Ectodermal cell (in vitro differentiated cells): ENCODE measurements around the gene DPEP1.

Source experiments
- H3K27ac ChIP-seq: 2 replicates; pipeline ENCODE4 v1.7.0; 2013; ENCODE audit warnings: mild to moderate bottlenecking, low read depth, low read length; ENCODE audit not compliant: insufficient read depth, poor library complexity, severe bottlenecking
- H3K27me3 ChIP-seq: 2 replicates; pipeline ENCODE4 v1.7.0; 2013; ENCODE audit warnings: mild to moderate bottlenecking, low read length; ENCODE audit not compliant: insufficient read depth, control insufficient read depth, poor library complexity, severe bottlenecking
- H3K36me3 ChIP-seq: one replicate; pipeline ENCODE4 v1.7.0; 2013; ENCODE audit warnings: low read length; ENCODE audit not compliant: control insufficient read depth, insufficient read depth
- H3K4me1 ChIP-seq: one replicate; pipeline ENCODE4 v1.7.0; 2013; ENCODE audit warnings: low read length; ENCODE audit not compliant: control insufficient read depth, insufficient read depth
- H3K4me3 ChIP-seq: 2 replicates; pipeline ENCODE4 v1.7.0; 2013; ENCODE audit warnings: low read depth, low read length, control low read depth; ENCODE audit not compliant: insufficient read depth
- H3K9me3 ChIP-seq: 2 replicates; pipeline ENCODE4 v1.7.0; 2013; ENCODE audit warnings: mild to moderate bottlenecking, low read length, moderate library complexity; ENCODE audit not compliant: control insufficient read depth
- WGBS, 2 experiments: methylation state at CpG; one replicate each; pipeline ENCODE4 v1.1.7; 2013; ENCODE audit warnings: missing lambda C conversion rate in 2 of 2; 5-methylcytosine and 5-hydroxymethylcytosine counted together

DPEP1 gene

DNA sequence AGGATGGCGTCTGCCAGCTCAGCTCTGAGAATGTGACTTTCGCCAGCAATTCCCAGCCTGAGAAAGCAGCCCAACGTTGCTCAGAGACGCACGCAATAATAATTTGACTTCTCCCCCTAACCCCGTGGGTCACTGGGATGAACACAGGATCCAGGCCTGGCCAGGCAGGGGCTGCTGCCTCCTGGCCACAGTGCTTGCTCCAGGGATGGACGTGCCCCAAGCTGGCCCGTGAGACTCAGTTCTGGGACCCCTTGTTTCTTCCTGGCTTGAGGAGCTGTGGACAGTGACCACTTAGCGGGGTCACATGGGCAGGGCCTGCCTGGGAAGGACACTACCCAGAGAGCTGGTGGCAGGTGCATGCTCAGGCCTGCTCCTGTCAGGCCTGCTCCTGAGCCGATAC is 13.5 kb upstream of the DPEP1 start:
- H3K9me3 ChIP-seq: no peaks in the 10 kb centered on the region
- 88 to 90% methylated on average over 10 of the region's 10 CpGs for WGBS, 2 experiments
- H3K36me3 ChIP-seq: no peaks in the 10 kb centered on the region
- peaks cover 20% of the 10 kb centered on the region for H3K4me1 ChIP-seq
- no peak overlapping the region for H3K4me3 ChIP-seq
- H3K27me3 ChIP-seq: no peaks in the 10 kb centered on the region
- H3K27ac ChIP-seq: no peak overlapping the region

DNA sequence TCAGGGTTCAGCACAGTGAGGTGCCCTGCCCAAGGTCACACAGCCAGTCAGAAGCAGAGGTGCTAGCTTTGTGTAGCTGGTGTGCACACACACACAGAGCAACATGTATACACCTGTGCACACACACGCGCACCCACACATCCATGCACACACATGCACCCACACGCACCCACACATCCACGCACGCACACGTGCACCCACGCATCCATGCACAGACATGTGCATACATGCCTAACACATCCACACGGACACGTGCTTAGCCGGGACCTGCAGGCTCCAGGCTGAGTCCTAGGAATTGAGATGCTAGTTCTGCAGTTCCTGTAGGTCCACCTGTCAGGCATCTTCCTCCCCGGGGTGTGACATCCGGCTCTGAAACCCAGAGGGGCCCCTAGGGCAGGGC is 13.0 kb upstream of the DPEP1 start:
- H3K27me3 ChIP-seq: no peaks in the 10 kb centered on the region
- no peak overlapping the region for H3K4me3 ChIP-seq
- H3K27ac ChIP-seq: no peak overlapping the region
- peaks cover 20% of the 10 kb centered on the region for H3K4me1 ChIP-seq
- 94 to 95% methylated on average over 12 of the region's 12 CpGs for WGBS, 2 experiments
- H3K9me3 ChIP-seq: no peaks in the 10 kb centered on the region
- no peaks in the 10 kb centered on the region for H3K36me3 ChIP-seq

GRCh38 chr16:89600956-89601355 is 12.5 kb upstream of the DPEP1 start:
- H3K27ac ChIP-seq: no peak overlapping the region

GRCh38 chr16:89601906-89602272 is 11.6 kb upstream of the DPEP1 start:
- Histone ChIP-seq H3K4me3 (no peak overlapping the region), H3K27ac (no peak overlapping the region)

More at GRCh38 chr16:89600956-89601355, 12.5 kb upstream of the DPEP1 start:
- WGBS, 2 experiments: 93 to 94% methylated on average over 8 of the region's 8 CpGs
- Histone ChIP-seq H3K27me3 (no peaks in the 10 kb centered on the region), H3K4me1 (peaks cover 20% of the 10 kb centered on the region), H3K36me3 (no peaks in the 10 kb centered on the region), H3K4me3 (no peak overlapping the region), H3K9me3 (no peaks in the 10 kb centered on the region)

GRCh38 chr16:89602273-89602951 is 11.0 kb upstream of the DPEP1 start:
- H3K4me3 ChIP-seq: peak overlapping the region; percentile 6
- no peaks in the 10 kb centered on the region for H3K9me3 ChIP-seq
- H3K27ac ChIP-seq: no peak overlapping the region
- 12 to 16% methylated on average over 22 of the region's 22 CpGs for WGBS, 2 experiments
- H3K36me3 ChIP-seq: no peaks in the 10 kb centered on the region
- peaks cover 20% of the 10 kb centered on the region for H3K4me1 ChIP-seq
- H3K27me3 ChIP-seq: no peaks in the 10 kb centered on the region

More at GRCh38 chr16:89601906-89602272, 11.6 kb upstream of the DPEP1 start:
- 63 to 66% methylated on average over 22 of the region's 22 CpGs for WGBS, 2 experiments
- H3K27me3 ChIP-seq: no peaks in the 10 kb centered on the region
- H3K9me3 ChIP-seq: no peaks in the 10 kb centered on the region
- no peaks in the 10 kb centered on the region for H3K36me3 ChIP-seq
- H3K4me1 ChIP-seq: peaks cover 20% of the 10 kb centered on the region

- Histone ChIP-seq H3K4me1 (peaks cover 20% of the 10 kb centered on the region), H3K27ac (no peak overlapping the region), H3K27me3 (no peaks in the 10 kb centered on the region), H3K36me3 (no peaks in the 10 kb centered on the region), H3K4me3 (no peak overlapping the region), H3K9me3 (no peaks in the 10 kb centered on the region)
- 84% methylated on average over 5 of the region's 5 CpGs for WGBS, 2 experiments
Observed at GRCh38 chr16:89602952-89603590, 10.4 kb upstream of the DPEP1 start.

GRCh38 chr16:89604764-89605163 is 8.7 kb upstream of the DPEP1 start:
- H3K27ac ChIP-seq: no peak overlapping the region
- no peak overlapping the region for H3K4me3 ChIP-seq
- peaks cover 17% of the 10 kb centered on the region for H3K4me1 ChIP-seq
- no peaks in the 10 kb centered on the region for H3K36me3 ChIP-seq
- whole genome bisulfite sequencing, 2 experiments: 94% methylated on average over 16 of the region's 16 CpGs
- no peaks in the 10 kb centered on the region for H3K9me3 ChIP-seq
- H3K27me3 ChIP-seq: no peaks in the 10 kb centered on the region

- no peaks in the 10 kb centered on the region for H3K9me3 ChIP-seq
- no peak overlapping the region for H3K4me3 ChIP-seq
- no peaks in the 10 kb centered on the region for H3K27me3 ChIP-seq
- no peak overlapping the region for H3K27ac ChIP-seq
- H3K36me3 ChIP-seq: no peaks in the 10 kb centered on the region
- WGBS, 2 experiments: 92 to 93% methylated on average over 34 of the region's 34 CpGs
- peaks cover 16% of the 10 kb centered on the region for H3K4me1 ChIP-seq
Observed at GRCh38 chr16:89605186-89605970, 8.1 kb upstream of the DPEP1 start.

DNA sequence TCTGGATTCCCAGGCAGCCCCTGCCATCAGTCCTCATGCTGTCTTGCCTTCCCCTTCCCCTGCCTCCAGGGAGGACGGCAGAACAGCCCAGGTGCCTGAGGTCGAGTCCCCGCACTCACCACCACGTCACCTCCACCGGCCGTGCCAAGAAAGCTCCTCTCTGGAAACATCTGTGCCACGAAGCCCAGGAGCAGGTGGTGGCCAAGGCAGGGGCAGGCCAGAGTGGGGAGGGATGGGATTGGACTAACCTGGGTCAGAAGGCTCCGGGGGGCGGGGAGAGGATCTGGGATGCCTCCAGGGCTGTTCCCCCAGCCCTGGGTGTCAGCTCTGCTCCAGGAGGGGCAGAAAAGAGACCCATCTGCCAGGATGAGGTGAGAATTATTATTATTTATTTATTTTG is 7.4 kb upstream of the DPEP1 start:
- no peaks in the 10 kb centered on the region for H3K36me3 ChIP-seq
- no peak overlapping the region for H3K4me3 ChIP-seq
- H3K27ac ChIP-seq: no peak overlapping the region
- no peaks in the 10 kb centered on the region for H3K9me3 ChIP-seq
- WGBS, 2 experiments: 90 to 92% methylated on average over 9 of the region's 9 CpGs
- H3K4me1 ChIP-seq: peaks cover 16% of the 10 kb centered on the region
- no peaks in the 10 kb centered on the region for H3K27me3 ChIP-seq

- 92% methylated on average over 9 of the region's 9 CpGs for WGBS, 2 experiments
- Histone ChIP-seq H3K4me3 (no peak overlapping the region), H3K27me3 (no peaks in the 10 kb centered on the region), H3K4me1 (peaks cover 8% of the 10 kb centered on the region), H3K9me3 (no peaks in the 10 kb centered on the region), H3K36me3 (no peaks in the 10 kb centered on the region), H3K27ac (no peak overlapping the region)
Observed at GRCh38 chr16:89607453-89607852, 6.0 kb upstream of the DPEP1 start.
